Right forelimb (tissue), 1 donor: ENCODE measurements around the gene CADM2.
"Not testable (repeated sequence)": the region's sequence is repeated elsewhere in the genome, so short reads cannot be mapped to it uniquely, and the experiment has no call there.

Experiments used
- DNase-seq: peaks from one replicate; pipeline ENCODE4 v3.0.0-alpha.2; 2018

CADM2 gene

GRCh38 chr3:85495602-85496001 is 536.8 kb downstream of the CADM2 start:
- DNase-seq = no peak

GRCh38 chr3:85498177-85498576 is 539.4 kb downstream of the CADM2 start:
- DNase-seq = no peak

DNA sequence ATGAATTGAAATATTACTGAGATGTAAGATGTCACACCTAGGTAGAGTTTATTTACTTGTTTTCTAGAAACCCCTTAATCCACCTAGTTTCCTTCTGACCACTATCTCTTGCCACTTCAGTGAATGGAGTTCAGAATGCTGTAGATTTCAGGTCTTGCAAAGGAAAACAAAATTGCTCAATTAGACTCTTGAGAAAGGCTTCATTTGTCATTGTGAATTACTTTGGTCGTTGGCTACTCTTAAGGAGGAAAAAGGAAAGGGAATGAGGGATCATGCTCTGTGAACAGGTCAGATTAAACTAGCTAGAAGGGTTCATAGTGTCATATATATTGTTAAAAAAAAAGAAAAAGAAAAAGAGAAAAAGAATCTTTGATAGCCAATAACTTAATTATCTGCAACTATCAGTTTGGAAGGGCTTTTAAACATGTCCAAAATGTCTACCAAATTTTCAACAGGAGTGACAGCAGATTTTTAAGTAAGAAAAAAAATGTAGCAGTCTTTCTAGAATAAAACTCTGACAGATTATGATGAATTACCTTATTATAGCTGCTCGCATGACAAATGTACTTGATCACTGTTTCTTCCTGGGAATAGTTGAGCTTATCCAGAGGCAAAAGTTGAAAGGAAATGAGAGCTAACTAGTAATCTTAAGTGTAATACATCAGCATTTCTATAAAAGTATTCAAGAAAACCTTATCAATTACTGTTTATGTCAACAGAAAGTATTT is 543.5 kb downstream of the CADM2 start:
- DNase-seq = no peak

- DNase-seq = not testable (repeated sequence)
Measured at GRCh38 chr3:85504129-85504784, 545.5 kb downstream of the CADM2 start.

DNA sequence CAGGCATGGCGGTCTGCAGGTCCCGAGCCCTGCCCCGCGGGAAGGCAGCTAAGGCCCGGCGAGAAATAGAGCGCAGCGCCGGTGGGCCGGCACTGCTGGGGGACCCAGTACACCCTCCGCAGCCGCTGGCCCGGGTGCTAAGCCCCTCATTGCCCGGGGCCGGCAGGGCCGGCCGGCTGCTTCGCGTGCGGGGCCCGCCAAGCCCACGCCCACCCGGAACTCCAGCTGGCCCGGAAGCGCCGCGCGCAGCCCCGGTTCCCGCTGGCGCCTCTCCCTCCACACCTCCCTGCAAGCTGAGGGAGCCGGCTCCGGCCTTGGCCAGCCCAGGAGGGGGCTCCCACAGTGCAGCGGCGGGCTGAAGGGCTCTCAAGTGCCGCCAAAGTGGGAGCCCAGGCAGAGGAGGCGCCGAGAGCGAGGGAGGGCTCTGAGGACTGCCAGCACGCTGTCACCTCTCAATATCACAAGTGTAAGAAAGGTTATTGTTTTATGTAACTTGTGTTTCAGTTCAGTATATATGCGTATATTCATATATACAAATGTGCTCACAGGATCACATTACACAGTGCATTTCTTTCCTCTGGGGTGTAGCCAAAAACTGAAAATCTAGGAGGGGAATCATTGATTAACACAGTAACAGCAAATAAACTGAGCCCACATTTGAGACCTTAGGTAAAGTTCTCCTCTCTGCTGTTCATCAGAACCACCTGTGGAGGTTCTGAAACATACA is 546.2 kb downstream of the CADM2 start:
- DNase-seq = not testable (repeated sequence)

GRCh38 chr3:85507052-85507451 is 548.3 kb downstream of the CADM2 start:
- DNase-seq = not testable (repeated sequence)

- DNase-seq = no peak
Measured at GRCh38 chr3:85508659-85509058, 549.9 kb downstream of the CADM2 start.

DNA sequence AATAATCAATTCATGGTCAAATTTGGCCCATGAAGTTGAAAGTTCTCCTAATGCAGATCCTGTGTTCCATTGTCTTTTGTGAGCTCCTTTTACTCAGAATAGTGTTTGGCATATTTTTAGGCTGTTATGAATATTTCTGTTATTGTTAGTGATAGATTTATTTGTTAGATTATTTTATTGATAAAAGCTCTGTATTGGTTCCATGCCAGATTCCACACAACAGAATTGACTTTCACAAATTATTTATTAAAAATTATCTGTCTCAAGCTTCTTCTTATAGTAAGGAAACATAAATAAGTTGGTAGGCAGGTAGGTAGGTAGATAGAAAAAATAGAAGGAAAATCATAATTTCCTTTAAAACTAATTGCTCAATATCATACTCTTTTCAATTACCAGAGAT is 557.4 kb downstream of the CADM2 start:
- DNase-seq = no peak

DNA sequence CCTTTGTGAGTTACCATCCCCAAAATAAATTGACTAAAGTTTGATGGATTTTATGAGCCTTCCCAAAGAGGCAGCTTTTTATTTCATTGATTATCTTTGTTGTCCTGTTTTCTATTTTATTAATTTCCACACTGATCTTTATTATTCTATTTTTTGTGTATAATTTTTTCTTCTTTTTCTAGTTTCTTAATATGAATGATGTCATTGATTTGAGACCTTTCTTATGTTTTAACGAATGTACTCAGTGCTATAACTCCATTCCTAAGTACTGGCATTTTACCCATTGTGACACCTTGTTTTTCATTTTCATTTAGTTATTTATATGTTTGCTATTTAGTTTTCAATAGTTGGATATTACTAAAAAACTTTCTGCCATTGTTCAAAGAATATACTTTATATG is 565.3 kb downstream of the CADM2 start:
- DNase-seq = no peak

GRCh38 chr3:85525264-85525663 is 566.5 kb downstream of the CADM2 start:
- no peak for DNase-seq

GRCh38 chr3:85533586-85533985 is 574.8 kb downstream of the CADM2 start:
- no peak for DNase-seq

DNA sequence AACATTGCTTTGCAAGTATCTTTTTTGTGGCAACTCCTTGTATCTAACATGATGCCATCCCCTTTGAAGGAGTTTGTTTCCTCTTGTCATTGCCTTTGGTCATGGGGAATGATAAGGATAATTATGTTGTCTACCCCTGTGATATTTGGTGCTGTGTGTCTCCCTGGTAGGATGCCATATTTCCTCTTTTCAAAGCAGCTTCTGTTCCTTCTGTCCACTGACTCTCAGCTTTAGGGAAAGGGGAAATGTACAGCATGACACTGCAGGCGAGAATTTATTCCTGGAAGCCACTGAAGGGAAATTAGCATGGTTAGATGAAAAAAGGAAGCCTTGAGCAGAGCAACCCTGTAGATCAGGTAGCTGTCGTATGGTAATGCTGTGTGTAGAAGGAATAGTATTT is 576.7 kb downstream of the CADM2 start:
- no peak for DNase-seq

- no peak for DNase-seq
Measured at GRCh38 chr3:85539232-85539631, 580.4 kb downstream of the CADM2 start.

DNA sequence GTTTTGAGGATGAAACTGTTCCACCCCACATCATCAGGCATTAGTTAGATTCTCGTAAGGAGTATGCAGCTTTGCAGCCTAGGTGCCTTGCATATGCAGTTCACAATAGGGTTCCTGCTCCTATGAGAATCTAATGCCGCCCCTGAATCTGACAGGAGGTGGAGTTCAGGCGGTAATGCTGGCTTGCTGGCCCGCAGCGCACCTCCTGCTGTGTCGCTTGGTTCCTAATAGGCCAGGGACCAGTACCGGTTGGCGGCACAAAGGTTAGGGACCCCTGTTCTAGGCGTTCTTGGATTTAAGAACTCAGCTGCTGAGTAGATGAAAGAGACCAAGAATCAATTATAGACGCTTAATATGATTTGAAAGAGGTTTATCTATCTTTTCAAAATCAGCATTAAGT is 595.4 kb downstream of the CADM2 start:
- DNase-seq = no peak

DNA sequence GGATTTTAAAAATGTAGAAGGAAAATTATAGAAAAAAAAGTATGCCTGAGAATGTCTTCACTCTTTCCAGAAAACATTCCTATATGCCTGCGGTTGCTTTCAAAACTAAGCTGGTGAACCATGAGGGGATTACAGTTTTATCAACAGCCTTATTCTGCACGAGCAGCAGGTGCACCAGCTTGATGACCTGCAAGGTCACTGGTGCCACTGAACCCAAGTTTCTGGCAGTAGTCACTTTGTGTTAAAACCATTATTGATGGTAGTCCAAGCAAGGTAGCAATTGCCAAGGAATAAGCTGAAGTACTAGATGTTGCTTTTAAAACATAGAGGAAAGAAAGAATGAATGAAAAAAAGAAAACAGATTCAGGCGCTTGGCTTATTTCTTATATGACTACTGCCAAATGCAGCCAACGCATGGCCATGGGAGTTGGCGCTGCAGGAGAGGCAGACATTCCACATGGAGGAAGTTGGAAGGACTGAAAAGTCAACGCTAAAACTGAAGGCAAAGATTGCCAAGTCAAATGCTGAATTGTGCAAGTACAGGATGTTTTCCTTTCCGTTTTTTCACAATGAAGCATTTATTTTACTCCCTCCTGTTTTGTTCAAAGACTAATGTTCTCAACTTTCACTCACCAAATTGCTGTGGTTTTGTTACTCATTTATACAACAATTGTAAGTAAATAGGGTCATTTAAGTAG is 601.4 kb downstream of the CADM2 start:
- peak; percentile 44 for DNase-seq

- peak; percentile 45 for DNase-seq
Measured at GRCh38 chr3:85567071-85567676, 608.4 kb downstream of the CADM2 start.

GRCh38 chr3:85570819-85571218 is 612.0 kb downstream of the CADM2 start:
- no peak for DNase-seq

GRCh38 chr3:85571835-85572234 is 613.0 kb downstream of the CADM2 start:
- DNase-seq = no peak

DNA sequence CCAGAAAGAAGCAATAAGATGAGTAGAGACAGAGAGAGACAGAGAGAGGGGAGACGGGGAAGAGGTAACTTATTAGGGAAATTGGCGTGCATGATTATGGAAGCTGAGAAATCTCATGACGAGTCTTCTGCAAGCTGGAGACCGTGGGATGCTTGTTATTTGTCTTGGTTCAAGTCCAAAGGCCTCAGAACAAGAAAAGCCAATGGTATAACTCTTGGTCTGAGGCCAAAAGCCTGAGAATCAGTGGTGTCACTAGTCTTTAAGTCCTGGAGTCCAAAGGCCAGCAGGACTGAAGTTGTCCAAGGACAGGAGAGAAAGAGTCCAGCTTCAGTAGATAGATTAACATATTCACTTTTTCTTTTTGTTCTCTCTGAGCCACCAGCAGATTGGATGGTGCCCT is 613.6 kb downstream of the CADM2 start:
- no peak for DNase-seq

DNA sequence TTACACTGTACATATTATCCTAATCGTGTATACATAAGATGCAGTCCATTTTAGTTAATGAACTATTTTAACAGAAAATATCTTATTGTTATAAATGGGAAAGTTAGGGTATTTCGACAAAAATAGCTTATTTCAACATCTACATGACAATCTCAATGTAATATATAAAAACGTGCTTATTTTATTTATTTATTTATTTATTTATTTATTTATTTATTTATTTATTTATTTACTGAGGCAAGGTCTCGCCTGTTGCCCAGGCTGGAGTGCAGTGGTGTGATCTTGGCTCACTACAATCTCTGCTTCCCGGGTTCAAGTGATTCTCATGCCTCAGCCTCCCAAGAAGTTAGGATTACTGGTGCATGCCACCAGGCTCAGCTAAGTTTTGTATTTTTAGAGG is 614.2 kb downstream of the CADM2 start:
- no peak for DNase-seq

DNA sequence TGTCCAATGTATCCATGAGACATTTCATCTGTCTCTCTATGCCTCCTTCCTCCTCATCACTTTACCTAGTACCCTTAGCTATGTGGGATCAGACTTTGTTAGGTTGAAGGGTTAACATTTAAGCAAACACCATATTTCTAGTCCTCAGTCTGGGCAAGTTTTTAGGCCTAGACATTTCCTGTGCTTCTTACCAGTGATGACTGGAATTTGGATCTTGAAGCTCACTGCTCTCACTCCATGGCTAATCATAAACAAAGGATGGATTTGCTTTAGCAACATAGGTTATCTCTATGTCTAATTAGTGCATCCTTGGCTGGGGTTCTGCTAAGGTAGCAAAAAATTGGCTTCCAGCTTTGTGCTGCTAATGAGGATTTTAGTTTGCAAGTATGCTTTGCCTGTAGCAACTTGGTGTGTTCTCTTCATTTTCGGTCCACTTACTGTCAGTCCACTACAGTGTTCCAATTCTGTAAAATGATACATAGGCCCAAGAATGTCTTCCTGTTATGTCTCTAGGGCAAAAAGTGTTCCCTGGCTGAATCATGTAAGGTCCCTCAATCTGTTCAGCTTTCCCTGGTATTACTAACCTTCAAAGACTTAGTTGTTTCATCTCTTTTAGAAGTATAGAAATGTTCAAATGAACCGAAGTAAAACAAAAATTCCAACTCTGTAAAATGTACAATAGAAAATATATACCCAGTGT is 615.4 kb downstream of the CADM2 start:
- DNase-seq = no peak

GRCh38 chr3:85576091-85576690 is 617.4 kb downstream of the CADM2 start:
- peak; percentile 49 for DNase-seq
